Neural crest cell (in vitro differentiated cells): ENCODE measurements around the gene ACTN4. TPM values are rescaled to one million over a fixed set of nuclear protein-coding genes. Genes with fewer than 3 reads are reported as not detected.
"Not testable (repeated sequence)": the region's sequence is repeated elsewhere in the genome, so short reads cannot be mapped to it uniquely, and the experiment has no call there.

Experiments used
- DNase-seq: peaks from one replicate; pipeline ENCODE4 v3.0.0; 2021; ENCODE audit warnings: low read depth, mixed read lengths, low spot score
- H3K27ac Mint-ChIP-seq: one replicate; pipeline ENCODE4 v1.8.0; 2021; ENCODE audit warnings: mild to moderate bottlenecking, mixed read lengths; ENCODE audit not compliant: unreplicated experiment
- H3K27me3 Mint-ChIP-seq: 2 replicates; pipeline ENCODE4 v1.8.0; 2021; ENCODE audit warnings: low read depth, mild to moderate bottlenecking, mixed read lengths
- H3K36me3 Mint-ChIP-seq: 2 replicates; pipeline ENCODE4 v1.8.0; 2021; ENCODE audit warnings: low read depth, mild to moderate bottlenecking, mixed read lengths
- H3K4me1 Mint-ChIP-seq: 2 replicates; pipeline ENCODE4 v1.8.0; 2021; ENCODE audit warnings: mixed read lengths
- H3K4me3 Mint-ChIP-seq: one replicate; pipeline ENCODE4 v1.8.0; 2021; ENCODE audit warnings: mild to moderate bottlenecking, mixed read lengths
- H3K9me3 Mint-ChIP-seq: 2 replicates; pipeline ENCODE4 v1.8.0; 2021; ENCODE audit warnings: mixed read lengths
- total RNA-seq: library from RNA; stranded (reverse); gene quantifications from 2 replicates; pipeline ENCODE4 v1.2.1, GENCODE V29; 2021
- TF ChIP-seq, protein P1 (sequence below): fragments of 200-600 bp; sonication (generic); conservative IDR thresholded peaks from 2 replicates; pipeline ENCODE4 v1.5.0; 2021; ENCODE audit warnings: antibody characterized with exemption, mild to moderate bottlenecking

The ACTN4 gene
- total RNA-seq, 1 donor from 2014 or later, result 324 TPM

DNA sequence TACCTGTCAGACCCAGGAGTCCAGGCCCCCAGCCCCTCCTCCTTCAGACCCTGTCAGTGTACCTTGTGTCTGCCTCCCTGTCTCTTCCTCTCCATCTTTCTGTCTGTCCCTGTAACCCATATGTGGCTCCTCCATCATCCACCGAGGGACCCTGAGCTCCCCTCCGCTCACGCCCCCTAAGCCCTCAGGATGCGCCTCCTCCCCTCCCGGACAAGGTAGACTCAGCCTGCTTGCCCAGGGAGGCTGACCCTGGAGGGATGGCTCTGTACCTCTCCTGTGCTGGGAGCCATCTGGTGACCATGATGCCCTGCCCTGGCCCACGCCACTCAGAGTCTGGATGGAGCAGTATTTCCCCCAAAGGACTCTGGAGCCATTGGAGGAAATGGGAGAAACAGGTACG lies 97.9 kb downstream of the ACTN4 start:
- TF ChIP-seq, protein P1, sequence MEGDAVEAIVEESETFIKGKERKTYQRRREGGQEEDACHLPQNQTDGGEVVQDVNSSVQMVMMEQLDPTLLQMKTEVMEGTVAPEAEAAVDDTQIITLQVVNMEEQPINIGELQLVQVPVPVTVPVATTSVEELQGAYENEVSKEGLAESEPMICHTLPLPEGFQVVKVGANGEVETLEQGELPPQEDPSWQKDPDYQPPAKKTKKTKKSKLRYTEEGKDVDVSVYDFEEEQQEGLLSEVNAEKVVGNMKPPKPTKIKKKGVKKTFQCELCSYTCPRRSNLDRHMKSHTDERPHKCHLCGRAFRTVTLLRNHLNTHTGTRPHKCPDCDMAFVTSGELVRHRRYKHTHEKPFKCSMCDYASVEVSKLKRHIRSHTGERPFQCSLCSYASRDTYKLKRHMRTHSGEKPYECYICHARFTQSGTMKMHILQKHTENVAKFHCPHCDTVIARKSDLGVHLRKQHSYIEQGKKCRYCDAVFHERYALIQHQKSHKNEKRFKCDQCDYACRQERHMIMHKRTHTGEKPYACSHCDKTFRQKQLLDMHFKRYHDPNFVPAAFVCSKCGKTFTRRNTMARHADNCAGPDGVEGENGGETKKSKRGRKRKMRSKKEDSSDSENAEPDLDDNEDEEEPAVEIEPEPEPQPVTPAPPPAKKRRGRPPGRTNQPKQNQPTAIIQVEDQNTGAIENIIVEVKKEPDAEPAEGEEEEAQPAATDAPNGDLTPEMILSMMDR, result no peak
- no peaks in the 10 kb centered on the region for H3K27me3 Mint-ChIP-seq
- DNase-seq, result no peak
- H3K27ac Mint-ChIP-seq, result no peak overlapping the region
- no peaks in the 10 kb centered on the region for H3K9me3 Mint-ChIP-seq
- H3K4me3 Mint-ChIP-seq, result no peak overlapping the region
- no peaks in the 10 kb centered on the region for H3K36me3 Mint-ChIP-seq
- H3K4me1 Mint-ChIP-seq, result no peaks in the 10 kb centered on the region

DNA sequence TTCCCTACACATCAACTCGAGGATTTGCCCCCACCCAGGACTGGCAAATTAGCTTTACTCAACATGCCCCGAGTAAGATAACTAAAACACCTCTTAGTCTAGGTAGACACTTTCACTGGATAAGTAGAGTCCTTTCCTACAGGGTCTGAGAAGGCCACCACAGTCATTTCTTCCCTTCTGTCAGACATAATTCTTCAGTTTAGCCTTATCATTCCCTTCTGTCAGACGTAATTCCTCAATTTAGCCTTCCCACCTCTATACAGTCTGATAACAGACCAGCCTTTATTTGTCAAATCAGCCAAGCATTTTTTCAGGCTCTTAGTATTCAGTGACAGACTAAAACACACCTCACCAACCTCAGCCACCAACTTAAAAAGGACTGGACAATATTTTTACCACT lies 106.3 kb downstream of the ACTN4 start:
- H3K36me3 Mint-ChIP-seq, H3K27ac Mint-ChIP-seq, H3K4me1 Mint-ChIP-seq, H3K9me3 Mint-ChIP-seq, H3K4me3 Mint-ChIP-seq, DNase-seq, H3K27me3 Mint-ChIP-seq: not testable (repeated sequence)

DNA sequence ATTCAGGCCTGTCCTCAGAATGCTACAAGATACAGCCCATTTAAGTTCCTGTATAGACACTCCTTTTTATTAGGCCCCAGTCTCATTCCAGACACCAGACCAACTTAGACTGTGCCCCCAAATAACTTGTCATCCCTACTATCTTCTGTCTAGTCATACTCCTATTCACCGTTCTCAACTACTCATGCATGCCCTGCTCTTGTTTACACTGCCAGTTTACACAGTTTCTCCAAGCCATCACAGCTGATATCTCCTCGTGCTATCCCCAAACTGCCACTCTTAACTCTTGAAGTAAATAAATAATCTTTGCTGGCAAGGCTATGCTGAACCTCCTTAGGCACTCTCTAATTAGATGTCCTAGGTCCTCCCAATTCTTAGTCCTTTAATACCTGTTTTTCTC lies 106.7 kb downstream of the ACTN4 start:
- H3K9me3 Mint-ChIP-seq, H3K4me3 Mint-ChIP-seq, H3K27me3 Mint-ChIP-seq, H3K36me3 Mint-ChIP-seq, H3K27ac Mint-ChIP-seq, H3K4me1 Mint-ChIP-seq, DNase-seq: not testable (repeated sequence)

DNA sequence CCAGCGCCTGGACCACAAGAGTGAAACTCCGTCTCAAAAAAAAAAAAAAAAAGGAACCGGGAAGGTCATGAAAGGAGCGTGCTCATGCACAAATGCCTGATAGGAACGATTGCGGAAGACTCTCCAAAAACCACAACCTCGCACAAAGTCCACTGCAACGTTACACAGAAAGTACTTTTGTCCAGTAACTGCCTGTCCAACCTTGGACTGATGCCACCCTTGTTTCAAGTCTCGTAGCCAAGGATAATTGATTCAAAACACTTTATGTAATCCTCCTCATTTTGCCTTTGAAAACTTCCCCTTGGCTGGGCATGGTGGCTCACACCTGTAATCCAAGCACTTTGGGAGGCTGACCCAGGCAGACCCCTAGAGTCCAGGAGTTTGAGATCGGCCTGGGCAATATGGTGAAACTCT lies 112.1 kb downstream of the ACTN4 start:
- Mint-ChIP-seq H3K27me3 (no peaks in the 10 kb centered on the region), H3K27ac (no peak overlapping the region), H3K4me1 (no peaks in the 10 kb centered on the region), H3K4me3 (no peak overlapping the region), H3K36me3 (no peaks in the 10 kb centered on the region), H3K9me3 (no peaks in the 10 kb centered on the region)
- TF ChIP-seq, protein P1, result no peak
- DNase-seq, result no peak

DNA sequence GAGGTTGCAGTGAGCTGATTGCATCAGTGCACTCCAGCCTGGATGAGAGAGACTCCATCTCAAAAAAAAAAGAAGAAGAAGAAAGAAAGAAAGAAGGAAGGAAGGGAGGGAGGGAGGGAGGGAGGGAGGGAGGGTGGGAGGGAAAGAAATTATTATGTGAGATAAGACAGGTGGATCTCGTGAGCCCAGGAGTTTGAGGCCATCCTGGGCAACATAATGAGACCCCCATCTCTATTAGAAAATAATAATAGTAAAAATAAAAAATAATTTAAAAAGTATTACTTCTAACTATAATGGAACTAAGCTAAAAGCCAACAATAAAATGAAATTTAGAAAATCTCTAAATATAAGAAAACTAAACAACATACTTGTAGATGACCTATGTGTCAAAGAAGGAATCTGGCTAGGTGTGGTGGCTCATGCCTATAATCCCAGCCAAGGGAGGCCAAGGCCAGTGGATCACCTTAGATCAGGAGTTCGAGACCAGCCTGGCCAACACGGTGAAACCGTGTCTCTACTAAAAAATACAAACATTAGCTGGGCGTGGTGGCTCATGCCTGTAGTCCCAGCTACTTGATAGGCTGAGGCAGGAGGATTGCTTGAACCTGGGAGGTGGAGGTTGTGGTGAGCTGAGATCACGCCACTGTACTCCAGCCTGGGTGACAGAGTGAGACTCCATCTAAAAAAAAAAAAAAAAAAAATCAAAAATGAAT lies 113.5 kb downstream of the ACTN4 start:
- not testable (repeated sequence) for H3K36me3 Mint-ChIP-seq, H3K4me1 Mint-ChIP-seq, H3K27me3 Mint-ChIP-seq, H3K27ac Mint-ChIP-seq, H3K4me3 Mint-ChIP-seq, DNase-seq, H3K9me3 Mint-ChIP-seq

DNA sequence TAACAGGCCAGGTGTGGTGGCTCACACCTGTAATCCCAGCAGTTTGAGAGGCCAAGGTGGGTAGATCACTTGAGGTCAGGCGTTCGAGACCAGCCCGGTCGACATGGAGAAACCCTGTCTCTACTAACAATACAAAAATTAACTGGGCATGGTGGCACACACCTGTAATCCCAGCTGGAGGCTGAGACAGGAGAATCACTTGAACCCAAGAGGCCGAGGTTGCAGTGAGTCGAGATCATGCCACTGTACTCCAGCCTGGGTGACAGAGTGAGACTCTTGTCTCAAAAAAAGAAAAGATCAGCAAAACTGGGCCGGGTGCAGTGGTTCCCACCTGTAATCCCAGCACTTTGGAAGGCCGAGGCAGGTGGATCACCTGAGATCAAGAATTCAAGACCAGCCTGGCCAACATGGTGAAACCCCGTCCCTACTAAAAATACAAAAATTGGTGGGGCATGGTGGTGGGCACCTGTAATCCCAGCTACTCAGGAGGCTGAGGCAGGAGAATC lies 114.5 kb downstream of the ACTN4 start:
- H3K27me3 Mint-ChIP-seq, H3K27ac Mint-ChIP-seq, H3K36me3 Mint-ChIP-seq: not testable (repeated sequence)

DNA sequence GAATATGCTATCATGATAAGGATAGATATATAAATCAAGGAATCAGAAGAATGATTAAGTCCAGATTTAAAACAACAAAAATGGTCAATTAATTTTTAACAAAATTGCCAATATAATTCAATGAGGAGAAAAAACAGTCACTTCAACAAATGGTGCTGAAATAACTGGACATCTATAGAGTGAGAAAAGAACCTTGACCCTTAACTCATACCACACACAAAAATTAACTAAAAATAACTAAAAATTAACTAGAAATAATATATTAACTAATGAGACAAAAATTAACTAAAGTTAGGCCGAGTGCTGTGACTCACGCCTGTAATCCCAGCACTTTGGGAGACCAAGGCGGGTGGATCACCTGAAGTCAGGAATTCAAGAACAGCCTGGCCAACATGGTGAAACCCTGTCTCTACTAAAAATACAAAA lies 116.4 kb downstream of the ACTN4 start:
- no peaks in the 10 kb centered on the region for H3K4me1 Mint-ChIP-seq
- no peak overlapping the region for H3K27ac Mint-ChIP-seq
- TF ChIP-seq, protein P1, result no peak
- no peak for DNase-seq
- H3K9me3 Mint-ChIP-seq, result no peaks in the 10 kb centered on the region
- no peaks in the 10 kb centered on the region for H3K36me3 Mint-ChIP-seq
- H3K27me3 Mint-ChIP-seq, result no peaks in the 10 kb centered on the region
- no peak overlapping the region for H3K4me3 Mint-ChIP-seq

More for the DNA sequence above, 114.5 kb downstream of the ACTN4 start:
- DNase-seq, H3K9me3 Mint-ChIP-seq, H3K4me3 Mint-ChIP-seq, H3K4me1 Mint-ChIP-seq: not testable (repeated sequence)
